Measurements from ENCODE around the gene MUC22.

- TF ChIP-seq CTCF (IDR thresholded peaks at IDR 0.05; ENCODE audit: poor library complexity) (no peak), EZH2phosphoT487 (IDR thresholded peaks at IDR 0.05; ENCODE audit: low read depth, severe bottlenecking, unreplicated experiment) (no peak), EZH2 (IDR thresholded peaks at IDR 0.05; ENCODE audit: borderline replicate concordance) (no peak)
These were observed 46.6 kb upstream of the MUC22 start for GRCh38 chr6:30963641-30964040.
